A375 (cell line): Measurements from ENCODE around the gene B9D2. TPM values are rescaled to one million over a fixed set of nuclear protein-coding genes. Genes with fewer than 3 reads are reported as not detected.

Experiments used
- total RNA-seq: library from RNA; depleted of rRNA; stranded (reverse); fragments of >200 nt; shearing (Covaris generic); gene quantifications from 2 replicates; pipeline ENCODE4 v1.2.3, GENCODE V29; 2014; rRNA removed

Gene B9D2, protein sequence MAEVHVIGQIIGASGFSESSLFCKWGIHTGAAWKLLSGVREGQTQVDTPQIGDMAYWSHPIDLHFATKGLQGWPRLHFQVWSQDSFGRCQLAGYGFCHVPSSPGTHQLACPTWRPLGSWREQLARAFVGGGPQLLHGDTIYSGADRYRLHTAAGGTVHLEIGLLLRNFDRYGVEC
- total RNA-seq: 7.2 and 16.3 TPM in 2 replicates

DNA sequence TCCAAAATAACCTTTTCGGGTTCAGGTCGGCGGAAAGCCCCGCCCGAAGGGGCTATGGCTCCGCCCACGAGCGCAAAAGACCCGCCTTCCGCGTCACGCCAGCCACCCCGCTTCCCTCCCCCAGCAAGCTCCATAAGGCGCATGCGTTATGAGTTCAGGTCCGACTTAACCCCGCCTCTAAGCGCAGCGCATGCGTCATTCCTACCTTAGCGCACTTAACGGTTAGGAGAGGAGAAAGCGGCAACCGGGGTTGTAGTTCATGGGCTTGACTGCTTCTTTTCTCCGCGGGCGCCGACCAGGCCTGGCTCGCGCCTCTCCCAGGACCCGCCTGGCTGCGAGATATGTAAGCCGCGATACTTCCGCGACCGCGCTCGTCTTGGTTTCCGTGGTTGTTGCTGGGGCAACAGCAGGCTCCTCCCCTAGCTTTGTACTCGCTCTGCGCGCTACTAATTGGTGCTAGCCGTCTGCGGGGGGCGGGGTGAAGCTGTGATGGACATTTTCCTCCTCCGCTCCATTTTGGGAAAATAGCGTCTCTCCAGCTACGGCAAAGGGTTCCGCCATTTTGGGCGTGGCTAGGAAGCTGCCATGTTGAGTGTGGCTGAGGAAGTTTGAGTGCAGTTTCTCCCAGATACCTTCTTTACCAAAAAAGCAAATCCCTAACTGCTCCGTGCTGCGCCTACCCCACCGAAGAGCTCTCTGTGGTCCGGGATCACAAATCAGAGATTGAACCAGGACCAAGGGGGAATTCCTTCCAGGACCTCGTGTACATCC is at the start of gene B9D2:
Gene B9D2, minus strand, starts transcription at position 397 of the 771 bp plus-strand sequence. CDS start 630 bp downstream, outside the sequence.

DNA sequence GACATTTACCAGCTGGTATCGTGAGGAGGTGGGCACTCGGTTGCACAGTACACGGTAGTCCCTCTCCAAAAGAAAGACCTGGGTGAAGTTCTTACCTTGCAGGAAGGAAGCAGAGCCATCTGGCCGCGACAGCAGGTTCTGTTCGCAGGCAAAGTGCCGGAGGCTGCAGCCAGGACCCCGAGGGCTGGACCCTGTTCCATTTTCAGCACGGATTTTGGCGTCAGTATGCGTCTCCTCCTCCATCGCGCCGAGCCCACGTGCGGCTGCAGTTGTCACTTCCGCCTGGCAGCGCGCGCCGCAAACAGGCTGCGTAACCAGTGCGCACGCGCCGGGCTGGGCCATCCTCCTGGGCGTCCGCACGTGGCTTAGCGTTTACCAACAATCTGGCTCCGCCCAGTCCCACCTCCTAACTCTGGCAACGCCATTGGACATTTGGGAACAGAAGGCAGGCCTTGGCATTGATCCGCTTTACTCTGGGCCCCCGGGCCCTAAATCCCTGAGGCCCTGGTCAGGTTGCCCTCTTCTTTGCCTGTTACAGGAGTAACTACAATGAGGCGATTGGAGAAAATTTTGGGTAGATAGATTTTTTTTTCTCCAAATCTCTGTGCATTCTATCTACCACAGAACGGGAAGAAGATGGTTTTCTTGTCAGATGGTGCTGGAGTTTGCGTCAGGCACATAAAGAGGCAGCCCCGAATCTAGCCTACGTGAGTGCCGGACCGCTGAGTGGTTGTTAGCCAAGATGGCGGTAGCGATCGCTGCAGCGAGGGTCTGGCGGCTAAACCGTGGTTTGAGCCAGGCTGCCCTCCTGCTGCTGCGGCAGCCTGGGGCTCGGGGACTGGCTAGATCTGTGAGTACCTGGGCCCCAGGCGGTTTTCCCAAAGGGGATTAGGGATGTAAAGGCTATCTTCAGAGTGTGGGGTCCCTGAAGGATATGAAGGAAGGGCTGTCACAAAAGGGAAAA is 33.4 kb upstream of the B9D2 start, which contains the start of the genes BCKDHA and EXOSC5:
Gene BCKDHA, plus strand, starts transcription at position 733 of the 964 bp plus-strand sequence. Its CDS starts 10 bp downstream, at position 743.
Gene EXOSC5, minus strand, starts transcription at position 274 of the 964 bp plus-strand sequence. Its CDS starts 31 bp downstream, at position 243.

DNA sequence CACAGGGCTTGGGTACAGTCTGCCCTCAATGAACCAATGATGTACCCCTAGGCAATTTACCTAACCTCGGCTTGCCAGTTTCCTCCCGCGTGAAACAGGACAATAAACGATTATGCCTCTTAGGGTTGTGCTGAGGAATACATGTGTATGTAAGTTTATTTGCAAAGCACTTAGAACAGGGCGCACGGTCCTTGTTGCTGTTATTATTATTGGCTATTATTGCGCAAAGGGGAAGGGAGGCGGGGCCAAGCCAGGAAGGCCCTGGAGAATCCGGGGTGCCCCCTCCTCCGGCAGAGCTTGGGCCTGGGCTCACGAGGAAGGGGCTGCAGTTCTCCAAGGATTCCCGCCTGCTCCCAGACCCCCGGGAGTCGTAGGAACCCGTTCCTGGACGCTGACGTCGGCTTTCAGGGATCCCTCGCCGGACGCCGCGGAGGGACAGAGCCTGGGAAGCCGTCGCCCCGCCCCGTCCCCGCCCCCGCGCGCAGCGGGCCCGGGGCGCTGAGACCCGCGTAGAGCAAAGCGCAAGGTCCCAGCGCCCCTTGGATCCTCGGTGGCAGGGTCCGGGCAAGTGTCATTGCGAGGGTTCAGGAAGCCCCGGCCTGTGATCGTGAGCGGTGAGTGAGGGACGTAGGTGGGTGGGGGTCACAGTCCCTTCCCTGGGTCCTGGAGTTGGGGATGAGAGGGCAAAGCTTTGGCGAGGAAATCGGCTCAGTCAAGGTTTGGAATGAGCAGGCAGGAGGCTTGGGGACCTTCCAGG is 12.5 kb upstream of the B9D2 start, which contains the start of gene TMEM91:
Gene TMEM91, plus strand, starts transcription at position 293 of the 757 bp plus-strand sequence. CDS start 1,777 bp downstream, outside the sequence.

DNA sequence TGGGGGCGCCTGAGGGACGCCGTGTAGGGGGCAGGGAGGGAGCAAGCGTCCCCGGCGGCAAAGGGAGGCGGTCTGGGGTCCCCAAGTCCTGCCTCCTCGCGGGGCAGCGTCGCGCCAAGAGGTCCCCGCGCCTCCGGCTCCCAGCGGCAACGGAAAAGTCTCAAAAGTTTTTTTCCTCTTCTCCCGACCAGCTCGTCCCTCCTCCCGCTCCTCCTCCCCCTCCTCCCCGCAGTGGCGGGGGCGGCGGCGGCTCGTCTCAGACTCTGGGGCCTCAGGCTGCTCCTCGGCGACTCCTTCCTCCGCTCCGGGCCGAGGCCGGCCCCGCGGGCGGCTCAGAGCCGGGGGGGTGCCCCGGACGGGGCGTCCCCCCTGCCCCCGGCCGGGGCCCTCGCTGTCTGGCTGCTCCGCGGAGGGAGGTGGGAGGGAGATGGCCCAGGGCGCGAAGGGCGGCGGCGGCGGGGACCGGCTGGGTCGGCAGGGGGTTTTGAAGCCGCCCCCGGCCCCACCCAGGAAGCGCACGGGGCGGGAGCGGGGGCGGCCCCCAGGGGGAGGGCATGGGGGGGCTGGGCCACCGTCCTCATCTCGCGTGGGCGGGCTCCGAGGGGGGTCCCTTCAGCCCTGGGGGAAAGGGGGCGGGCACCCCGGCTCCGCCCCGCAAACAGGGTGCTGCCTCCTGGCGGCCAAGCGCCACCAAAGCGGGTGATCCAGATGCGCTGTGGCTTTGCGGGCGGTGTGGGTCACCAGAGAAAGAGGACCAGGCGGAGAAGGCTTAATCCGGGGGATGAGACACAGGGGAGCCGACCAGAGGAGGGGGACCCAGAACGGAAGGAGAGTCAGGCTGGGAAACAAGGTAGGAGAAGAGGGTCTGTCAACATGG is 10.2 kb downstream of the B9D2 start, which contains the start of gene TGFB1:
Gene TGFB1, minus strand, starts transcription at position 457 of the 877 bp plus-strand sequence. CDS start 878 bp downstream, outside the sequence.

DNA sequence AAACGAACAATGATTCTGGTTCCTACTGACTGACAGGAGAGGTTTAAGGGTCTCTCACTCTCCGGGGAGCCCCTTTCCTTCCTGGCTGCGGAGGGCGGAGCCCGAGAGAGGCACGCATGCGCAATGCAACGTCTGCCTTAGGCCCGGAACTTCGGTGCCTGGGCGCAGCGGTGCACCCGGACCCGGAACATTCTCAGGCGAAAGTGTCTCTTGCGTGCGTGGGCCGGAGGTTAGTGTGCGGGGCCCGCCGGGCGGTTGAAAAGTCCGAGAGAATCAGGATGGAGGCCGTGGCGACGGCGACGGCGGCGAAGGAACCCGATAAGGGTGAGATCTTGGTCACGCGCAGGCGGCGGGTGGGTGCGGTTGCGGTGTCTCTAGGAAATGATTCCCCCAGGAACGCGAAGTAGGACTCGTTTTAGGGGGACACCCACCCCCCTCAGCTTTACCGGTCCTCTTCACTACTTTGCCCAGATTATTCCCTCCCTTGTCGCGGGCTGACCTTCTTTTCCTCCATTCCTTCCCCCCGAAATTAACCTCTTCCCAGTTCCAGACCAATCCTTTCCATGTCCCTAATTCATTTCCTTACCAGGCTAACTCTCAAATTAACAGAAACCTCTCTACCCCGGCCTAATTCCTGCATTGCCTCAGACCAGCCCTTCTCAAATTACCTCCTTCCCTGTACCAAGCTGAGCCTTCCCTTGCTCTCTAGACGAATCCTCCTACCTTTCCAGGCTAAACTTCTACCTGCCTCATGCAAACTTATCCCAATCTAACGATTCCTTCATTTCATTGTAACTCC is 53.7 kb downstream of the B9D2 start, which contains the start of gene CCDC97:
Gene CCDC97, plus strand, starts transcription at position 140 of the 799 bp plus-strand sequence. Its CDS starts 139 bp downstream, at position 279.

Other genes starting within 250 kb of the B9D2 start
- not detected in 2 replicates for gene CYP2F1, start 249.7 kb downstream of the B9D2 start, total RNA-seq
- 0.05 and 0.75 TPM in 2 replicates for gene CYP2S1, start 170.9 kb downstream of the B9D2 start, total RNA-seq
- 302 and 303 TPM in 2 replicates for gene AXL, start 144.9 kb downstream of the B9D2 start, total RNA-seq
- gene HNRNPUL1, start 99.8 kb downstream of the B9D2 start, total RNA-seq: 215 and 217 TPM in 2 replicates
- 17.7 and 19.9 TPM in 2 replicates for gene CCDC97, start 54.0 kb downstream of the B9D2 start, total RNA-seq
- gene TGFB1, start 10.2 kb downstream of the B9D2 start, total RNA-seq: 10.7 and 15.3 TPM in 2 replicates
- gene TMEM91, start 12.4 kb upstream of the B9D2 start, total RNA-seq: 1.4 and 2.3 TPM in 2 replicates
- 91.0 and 93.2 TPM in 2 replicates for gene EXOSC5, start 33.2 kb upstream of the B9D2 start, total RNA-seq
- gene BCKDHA, start 33.7 kb upstream of the B9D2 start, total RNA-seq: 103 and 115 TPM in 2 replicates
- gene B3GNT8, start 63.2 kb upstream of the B9D2 start, total RNA-seq: not detected in 2 replicates
- 32.9 and 35.2 TPM in 2 replicates for gene DMAC2, start 75.8 kb upstream of the B9D2 start, total RNA-seq
- not detected in 2 replicates for gene ERICH4, start 79.0 kb upstream of the B9D2 start, total RNA-seq
- not detected in 2 replicates for gene CEACAM21, start 212.0 kb upstream of the B9D2 start, total RNA-seq